NCI-H146 treated with DMSO at 0.1 percent for 48 hours (cell line): ENCODE data around the gene RUNX2.

ENCODE experiments used
- DNase-seq: peaks from one replicate; lab custom pipeline; 2025; ENCODE audit not compliant: unreplicated experiment; lab: John Stamatoyannopoulos, UW

The RUNX2 gene

DNA sequence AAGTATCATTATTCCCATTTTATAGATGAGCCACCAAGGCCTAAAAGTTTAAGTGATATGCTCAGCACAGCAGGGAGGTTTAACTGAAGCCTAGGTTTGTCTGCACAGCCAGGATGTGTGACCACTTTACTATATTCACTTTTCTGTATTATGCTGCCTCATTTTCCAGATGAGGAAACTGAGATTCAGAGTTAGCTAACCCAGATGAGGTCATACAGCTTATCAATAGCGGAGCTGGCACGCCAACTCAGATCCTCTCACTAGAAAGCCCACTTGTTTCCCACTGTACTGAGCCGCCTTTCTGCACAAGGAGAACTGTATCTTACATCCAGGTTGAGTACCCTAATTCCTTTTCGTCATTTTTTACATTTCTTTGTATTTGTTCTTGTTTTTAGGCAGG is 181.3 kb downstream of the RUNX2 start:
- DNase-seq: no peak

DNA sequence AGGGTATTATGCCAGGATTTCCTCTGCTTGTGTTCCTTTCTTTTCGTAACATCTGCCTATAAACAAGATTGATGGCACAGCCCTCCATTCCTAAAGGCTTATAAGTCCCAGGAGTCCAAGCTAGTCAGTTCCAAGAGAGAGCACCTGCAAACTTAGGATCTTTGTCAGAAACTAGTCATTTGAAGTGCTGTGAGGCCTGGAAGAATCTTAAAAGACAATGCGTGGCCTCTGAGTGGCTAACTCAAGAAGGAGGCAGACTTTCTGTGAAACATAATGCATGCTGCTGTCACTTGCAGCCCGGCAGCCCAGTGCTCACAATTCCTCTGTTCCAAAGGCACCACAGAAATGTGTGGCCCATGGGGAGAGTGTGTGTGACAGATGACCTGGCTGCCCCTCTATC is 184.6 kb downstream of the RUNX2 start:
- no peak for DNase-seq

DNA sequence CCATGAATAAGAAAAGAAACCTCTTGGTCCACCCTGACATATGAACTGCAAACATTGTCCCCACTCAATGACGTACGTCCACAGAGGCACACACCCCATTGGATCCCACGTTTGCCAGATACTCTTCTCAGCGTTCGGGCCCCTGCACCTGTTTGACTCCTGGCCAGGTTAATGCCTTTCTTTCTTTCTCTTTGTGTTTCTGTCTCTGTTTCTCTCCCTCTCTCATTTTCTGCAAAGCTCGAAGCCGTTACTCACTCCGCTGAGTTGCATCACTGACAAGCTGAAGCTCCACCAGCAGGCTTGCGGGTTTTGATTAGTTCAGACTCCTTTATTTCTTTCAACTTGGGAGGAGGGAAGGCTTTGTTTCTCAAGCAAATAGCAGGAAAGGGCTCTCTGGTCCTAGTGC is 185.1 kb downstream of the RUNX2 start:
- no peak for DNase-seq

DNA sequence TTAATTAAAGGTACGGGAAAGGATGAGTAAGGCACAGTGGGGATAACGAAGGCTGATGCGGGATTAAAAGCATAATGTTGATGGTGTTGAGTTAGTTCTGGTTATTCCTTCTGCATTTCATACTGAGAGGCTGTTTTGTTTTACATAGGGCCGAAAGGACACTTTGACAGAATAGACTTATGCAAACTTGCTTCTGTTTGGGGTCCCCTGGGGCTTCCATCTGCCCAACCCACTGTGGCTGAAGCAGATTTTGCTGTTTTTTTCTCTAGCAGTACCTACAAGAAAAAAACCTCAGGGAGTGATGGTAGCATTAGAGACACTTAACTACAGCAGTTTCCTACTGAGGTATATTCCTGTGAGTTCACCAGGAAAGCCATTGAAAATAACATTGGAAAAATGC is 185.7 kb downstream of the RUNX2 start:
- DNase-seq: no peak

DNA sequence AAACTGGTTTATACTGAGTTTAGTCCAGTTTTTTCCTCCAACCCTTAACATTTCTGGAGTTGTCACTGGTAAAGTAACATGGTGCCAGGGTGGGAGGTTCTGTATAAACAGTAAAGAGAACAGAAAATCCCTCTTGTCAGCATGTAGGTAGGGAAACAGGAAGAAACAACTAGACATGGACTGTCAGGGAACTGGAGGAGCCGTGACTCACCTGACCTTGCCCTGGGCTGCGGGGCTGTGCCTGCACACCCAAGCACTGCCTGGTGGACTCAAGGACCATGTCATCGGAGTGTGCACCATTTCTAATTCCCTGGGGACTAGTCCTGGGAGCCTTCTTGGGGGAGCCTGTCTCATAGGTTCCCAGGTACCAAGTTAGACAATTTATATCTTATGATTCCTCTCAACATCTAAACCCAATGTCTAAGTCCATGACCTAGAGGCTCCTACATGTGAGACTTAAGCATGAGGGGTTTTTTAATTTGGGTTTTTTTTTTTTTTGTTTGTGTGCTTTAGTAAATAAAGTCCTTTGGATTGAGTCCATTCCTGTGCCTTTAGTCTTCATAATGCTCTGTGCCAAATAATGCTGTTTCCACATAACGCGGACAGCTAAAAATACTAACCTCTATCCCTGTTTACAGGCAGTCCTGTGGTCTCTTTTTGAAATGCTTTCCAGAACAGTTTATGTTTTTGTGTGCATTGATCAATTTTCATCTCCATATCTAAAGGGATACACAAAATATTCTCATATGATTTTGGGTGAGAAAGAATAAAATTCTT is 186.5 kb downstream of the RUNX2 start:
- DNase-seq: no peak

DNA sequence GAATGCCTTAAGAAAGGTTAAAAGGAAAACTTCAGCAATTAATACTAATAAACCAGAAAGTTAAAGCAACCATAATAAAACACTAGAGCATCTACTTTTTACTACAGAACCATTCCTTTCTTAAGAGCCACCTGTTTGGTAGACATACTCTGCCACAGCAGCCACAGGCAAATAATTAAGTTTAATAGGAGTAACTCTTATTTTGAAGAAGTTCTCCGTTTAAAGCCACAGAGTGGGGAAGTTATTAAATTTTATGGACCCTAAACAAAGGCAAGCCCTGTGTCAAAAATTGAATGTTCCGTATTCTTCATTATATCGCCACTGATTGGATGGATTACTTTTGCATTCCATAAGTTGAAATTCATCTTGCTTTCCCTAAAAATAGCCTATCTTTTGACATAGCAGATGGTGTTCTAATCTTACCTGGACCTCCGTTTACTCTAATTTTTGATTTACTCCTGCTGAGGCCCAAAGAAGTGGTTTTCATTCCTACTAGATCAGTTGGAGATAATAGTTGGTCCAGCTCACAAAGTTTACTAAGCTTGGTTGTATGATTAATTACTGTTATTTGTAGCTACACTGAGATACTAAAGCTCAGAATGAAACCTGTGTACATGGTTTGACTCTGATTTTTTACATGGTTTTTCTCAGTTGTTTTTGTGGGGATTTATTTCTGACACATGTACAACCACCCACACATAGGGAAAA is 190.0 kb downstream of the RUNX2 start:
- DNase-seq: no peak

DNA sequence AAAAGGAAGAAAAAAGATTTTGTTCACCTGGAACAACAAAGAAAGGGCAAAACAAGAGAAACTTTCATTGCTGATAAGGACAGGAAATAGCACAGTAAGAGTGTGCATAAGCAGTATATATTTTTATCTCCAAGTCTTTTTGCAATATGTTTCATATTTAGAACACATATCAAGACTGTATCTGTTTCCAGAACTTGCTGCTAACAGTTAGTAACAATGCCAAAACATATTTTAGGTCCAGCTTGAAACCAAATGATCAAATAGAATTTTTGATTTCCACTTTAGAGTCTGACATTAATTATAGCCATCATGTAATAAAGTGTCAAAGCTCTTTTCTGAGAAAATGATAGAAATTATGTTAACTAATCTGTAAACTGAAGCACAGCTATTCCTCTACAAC is 193.1 kb downstream of the RUNX2 start:
- DNase-seq: no peak

DNA sequence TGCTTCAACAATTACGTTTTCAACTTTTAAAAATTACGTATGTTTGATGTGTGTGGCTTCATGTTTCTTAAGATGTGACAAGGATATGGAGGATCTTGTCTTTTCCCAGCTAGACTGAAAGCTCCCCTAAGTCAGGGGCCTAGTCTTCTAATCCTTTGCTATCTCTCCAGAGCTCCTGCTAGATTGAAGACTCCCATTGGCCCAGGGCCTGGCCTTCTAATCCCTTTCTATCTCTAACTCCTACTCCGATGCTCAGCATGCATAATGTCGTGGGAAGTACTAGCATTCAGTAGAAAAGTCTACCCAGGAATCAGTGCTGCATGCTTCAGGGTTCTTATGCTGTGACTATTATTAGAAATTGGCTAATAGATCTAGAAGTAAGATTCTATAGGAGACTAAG is 194.4 kb downstream of the RUNX2 start:
- no peak for DNase-seq

DNA sequence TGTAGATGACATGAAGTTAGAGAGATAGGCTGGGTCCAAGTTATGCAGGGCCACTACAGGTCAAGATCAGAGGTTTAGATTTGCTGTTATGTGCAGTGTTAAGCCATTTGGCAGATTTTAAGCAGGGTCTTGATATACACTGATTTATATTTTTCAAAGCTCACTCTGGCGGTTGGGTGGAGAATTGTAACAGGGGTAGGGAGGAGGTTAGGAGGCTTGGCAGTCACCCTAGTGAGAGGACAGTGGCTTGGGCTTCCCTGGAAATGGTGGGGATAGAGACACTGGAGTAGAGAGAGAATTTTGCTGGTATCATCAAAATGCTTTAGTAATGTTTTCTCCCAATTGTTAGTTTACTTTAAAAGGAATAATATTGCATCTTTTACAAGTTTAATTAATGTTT is 199.1 kb downstream of the RUNX2 start:
- no peak for DNase-seq

DNA sequence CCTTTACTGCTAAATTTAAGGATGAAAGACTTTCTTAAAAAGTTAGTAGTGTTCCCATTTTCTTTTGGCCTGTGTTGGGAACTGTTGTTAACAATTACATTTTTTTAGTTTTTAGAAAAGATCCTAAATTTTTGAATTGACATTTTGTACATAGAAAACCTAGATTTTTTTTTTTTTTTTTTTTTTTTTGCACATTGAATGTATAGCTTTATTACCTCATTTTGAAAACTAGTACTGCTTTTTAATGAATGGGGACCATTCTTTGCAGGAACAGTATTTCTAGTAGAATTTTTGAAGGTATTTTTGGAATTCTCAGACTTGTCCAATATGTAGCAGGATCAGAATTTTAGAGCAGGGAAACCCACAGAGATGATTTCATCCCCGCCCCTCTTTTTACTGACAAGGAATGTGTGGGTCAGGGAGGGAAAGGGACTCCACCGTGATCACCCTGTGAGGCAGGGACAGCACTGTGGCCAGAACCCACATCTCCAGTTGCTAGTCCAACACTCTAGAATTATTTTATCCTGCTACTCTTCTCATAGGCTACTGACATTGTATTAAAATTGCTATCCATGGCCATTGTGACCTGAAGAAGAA is 204.0 kb downstream of the RUNX2 start:
- DNase-seq: no peak

DNA sequence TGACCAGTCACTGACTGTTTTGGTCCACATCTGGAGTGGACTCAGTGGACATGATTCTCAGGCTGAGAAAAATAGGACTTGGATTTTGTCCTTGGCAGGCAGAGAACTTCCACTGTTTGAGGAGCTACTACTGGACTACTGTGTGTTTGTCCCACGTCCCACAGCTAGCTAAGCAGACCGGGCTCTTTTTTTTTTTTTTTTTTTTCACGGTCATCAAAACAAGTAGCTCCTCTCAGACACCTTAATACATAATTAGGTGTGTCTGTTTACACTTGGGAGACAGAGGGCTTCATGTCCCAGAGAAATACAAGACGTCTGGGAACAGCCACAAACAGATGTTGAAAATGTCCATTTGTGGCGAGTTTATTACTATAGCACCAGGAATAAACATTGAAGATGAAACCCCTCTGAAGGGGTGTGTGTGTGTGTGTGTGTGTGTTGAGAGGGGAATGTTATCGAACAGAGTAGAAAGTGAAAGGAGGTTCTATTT is 204.6 kb downstream of the RUNX2 start:
- no peak for DNase-seq

DNA sequence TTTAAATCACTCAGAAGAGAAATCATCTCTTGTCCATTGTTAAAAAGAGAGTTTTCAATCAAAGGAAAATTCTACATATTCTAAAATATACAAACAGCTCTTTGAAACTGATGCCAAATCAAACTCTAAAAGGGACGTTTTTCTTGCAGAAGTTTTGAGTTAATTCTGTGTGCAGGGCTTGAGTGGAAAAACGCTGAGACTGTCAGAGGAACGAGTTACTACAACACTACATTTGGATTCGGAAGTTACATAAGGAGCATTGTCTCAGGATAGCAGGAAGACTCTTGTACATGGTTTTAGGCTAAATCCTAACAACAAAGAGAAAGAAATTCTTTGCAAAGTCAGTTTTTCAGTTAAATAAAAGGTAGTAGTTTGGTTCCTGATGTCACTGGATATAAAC is 205.3 kb downstream of the RUNX2 start:
- no peak for DNase-seq

DNA sequence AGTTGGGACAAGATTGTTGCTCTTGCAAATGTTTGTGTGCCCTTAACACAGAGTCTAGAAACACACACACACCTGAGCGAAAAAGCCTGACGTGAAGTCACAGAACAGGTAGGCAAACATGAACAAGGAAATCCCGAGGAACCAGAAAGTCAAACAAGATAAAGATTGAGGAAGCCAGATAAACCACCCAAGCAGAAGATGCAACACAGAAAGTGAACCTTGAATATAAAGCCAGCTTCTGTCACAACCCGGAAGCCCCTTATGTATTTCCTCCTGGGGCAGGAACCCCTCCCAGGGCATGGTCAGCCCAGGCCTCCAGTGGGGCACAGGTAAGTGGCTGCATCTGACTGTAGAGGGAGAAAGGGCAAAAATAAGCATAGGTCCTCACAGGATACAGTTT is 207.8 kb downstream of the RUNX2 start:
- DNase-seq: no peak

DNA sequence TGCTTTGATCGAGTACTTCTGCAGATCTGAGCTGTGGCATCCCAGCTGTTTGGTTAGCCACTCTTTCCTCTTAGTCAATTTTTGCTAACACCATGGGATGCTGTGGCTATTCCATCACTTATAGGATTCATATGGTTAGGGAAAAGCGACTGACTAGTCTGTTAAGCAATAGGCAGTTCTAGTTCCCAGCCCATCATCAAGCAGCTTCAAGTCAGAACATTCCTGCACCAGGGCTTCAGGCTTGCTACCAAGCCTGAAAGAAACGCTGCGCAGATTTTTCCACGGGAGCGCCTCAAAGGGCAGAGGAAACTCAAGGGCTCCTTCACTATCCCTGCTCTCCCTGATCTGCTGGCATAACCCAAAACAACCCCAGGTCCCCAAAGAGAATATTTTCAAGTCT is 209.4 kb downstream of the RUNX2 start:
- no peak for DNase-seq

DNA sequence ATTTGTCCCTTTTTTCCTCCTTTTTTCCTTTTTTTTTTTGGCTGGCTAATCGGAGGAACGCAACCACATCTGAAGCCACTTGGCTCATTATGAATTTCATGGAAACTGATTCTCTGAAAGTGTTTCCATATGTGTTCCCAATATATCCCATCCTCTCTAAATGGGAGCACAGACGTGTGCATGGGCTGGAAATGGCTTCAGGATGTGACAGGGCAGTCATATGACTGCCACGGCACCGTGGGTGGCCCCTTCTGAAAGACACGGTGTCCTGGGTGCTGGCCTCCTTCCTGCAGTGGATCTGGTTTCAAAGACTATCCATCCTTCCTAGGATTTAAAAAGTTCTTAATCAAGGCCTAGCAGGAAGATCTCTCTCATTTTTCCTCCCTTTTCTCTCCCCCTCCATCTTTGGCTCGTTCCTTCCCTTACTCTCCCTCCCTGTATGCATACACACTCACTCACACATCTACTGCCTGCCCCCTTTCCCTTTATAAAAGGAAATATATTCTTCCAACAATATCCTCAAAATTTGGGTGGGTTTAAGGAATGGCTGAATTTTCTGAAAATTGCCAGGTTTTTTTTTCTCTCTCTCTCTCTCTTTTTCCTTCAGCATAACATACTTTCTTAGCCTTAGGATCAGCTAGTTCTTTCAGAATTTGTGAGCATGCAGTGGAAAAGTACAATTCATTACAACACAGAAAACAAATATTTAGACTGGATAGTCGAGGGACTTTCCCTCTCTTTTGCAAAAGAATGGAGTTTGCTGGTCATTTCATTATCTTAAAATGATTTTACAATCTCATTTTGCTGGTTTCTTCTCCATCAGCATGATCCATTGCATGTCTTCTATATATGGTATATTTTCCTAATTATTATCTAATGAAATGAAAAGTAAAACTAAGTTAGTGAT is 210.8 kb downstream of the RUNX2 start:
- no peak for DNase-seq

DNA sequence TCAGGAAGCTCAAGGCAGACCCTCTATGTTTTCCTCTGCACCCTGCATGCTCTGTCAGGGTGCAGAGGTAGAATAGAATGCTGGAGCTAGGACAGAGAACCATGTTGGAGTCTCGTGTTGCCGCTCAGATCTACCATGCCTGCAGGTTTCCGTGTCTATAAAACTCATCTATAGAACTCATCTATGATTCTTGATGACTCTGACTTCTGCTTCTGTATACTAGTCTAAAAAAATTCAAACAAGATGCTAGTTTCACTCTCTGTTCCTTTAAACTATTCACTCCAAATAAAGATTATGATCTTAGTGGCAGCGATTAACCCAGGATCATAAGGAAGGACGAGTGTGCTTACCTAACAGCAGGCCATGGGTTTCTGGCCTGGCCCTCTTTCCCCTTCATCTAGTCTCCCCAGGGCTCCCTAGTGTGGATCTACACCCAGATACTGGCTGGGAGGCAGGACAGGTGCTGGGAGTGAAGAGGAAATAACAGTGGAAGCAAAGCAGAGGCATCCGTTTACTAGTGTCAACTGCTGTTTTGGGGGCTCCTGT is 212.3 kb downstream of the RUNX2 start:
- no peak for DNase-seq

DNA sequence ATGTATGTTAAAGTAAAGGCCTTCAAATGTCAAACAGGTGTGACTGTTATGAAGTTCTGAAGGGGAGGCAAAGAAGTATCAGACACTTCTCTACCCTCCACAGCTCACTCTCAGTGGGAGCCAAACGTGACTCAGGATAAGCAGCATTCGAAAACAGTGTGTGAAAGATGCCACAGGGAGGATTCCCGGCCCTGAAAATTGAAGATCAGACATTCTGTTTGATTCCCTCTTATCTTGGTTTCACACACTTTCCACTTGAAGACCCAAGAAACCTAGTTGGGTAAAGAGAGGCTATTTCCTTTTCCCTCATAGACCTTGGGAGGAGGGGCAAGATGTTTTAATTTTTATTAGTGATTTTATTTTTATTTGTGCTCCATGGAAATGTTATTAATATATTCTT is 213.8 kb downstream of the RUNX2 start:
- DNase-seq: no peak

DNA sequence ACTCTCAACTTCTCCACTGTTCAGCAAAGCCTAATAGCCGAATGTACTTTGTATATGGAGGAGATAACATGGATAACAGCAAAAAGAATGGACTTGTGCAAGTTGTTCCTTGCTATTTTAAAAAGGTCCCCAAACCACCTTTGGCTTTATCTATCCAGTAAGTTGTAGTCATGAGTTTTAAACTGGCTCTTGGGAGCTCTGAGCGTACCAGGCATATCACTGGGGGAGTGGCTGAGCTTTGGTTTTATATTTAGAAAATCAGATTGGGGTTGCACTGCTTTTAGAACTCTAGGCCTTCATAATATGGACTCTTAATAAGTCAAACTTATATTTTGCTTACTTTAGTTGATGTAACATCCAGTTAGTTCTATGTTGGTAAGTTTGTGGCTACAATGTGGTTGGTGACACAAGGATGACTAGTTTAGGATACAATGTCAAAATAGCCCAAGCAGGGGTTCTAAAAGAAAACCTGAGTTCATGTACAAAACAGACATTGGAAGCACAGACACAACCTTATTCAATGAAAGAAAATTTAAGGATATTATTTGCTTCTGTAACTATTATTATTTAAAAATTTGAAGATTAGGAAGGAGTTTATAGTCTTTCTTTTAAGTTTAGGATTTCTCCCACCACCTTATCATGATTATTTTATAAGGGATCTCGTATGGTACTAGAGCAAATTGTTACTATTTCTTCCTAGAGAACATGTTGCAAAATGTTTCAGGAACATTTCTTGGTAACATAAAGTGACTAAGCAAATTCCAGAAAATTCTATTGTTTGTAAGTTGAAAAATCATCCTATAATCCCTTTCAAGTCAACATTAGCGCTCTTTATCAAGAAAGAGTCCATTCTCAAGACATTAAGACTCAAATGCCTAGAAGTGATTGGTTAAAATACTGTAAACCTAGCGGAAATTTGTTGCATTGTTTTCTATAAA is 215.4 kb downstream of the RUNX2 start:
- no peak for DNase-seq

DNA sequence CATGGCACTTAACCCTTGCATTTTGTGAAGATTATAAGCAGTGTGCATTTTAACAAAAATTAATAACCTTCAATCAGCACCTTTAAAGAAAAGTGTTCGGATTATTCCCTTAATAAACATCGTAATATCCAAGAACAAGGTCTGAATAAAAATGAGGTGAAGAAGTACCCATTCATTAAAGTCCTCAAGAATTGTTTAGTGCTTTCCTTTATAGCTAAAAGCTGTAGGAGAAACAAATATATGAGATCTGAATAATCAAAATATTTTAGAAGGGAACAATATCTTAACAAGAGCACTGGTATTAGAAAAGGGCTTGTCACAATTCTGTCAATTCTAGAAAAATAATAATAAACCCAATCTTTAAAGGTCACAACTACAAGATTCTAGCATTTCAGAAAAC is 217.3 kb downstream of the RUNX2 start:
- no peak for DNase-seq
